ENCODE data around the gene TTC7B. TPM values are rescaled to one million over a fixed set of nuclear protein-coding genes. Genes with fewer than 3 reads are reported as not detected.

TTC7B gene
- total and polyA plus RNA-seq, 2 donors (not counting 1 experiment from before 2014, with no cell fraction given): 0.36 to 3.2 TPM

DNA sequence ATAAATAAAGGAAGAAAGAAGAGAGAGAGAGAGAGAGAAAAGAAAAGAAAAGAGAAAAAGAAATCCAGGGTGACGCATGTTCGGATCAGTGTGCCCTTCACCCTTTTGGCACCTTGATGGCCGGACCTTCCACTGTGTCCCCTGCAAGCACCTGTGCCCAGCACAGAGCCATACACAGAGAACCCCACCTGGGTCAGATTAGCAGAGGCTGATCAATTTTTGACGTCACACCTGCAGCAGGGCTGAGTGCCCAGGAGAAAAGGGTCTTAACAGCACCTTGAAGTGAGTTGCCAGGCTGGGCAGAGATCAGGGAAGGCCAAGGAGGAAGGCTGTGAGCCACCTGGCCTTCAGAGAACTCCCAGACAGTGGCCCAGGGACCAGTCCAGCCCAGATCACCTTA lies 305.0 kb downstream of the TTC7B start:
- no peak for ATAC-seq (ENCODE audit: low read depth)
- ChIA-PET POLR2A (no interaction called here), CTCF (interaction anchor here (0.6 kb wide), 1 partner anchor 155 kb away, joined by 3 read pairs; no protein-coding TSS in a partner anchor)
- Histone ChIP-seq H3K27ac (ENCODE audit: low read length in 2 of 2) (no peak overlapping the region), H2AFZ (ENCODE audit: insufficient read depth, low read depth, low read length, poor library complexity, severe bottlenecking) (no peak overlapping the region), H4K20me1 (ENCODE audit: control insufficient read depth, insufficient read depth, low read length, poor library complexity, severe bottlenecking) (no peaks in the 10 kb centered on the region), H3K4me1 (ENCODE audit: control insufficient read depth in 2 of 2, insufficient read depth in 2 of 2, low read length in 2 of 2) (no peaks in the 10 kb centered on the region), H3K4me2 (replicated peaks; ENCODE audit: low read depth, low read length, poor library complexity, severe bottlenecking) (no peak overlapping the region), H3K27me3 (replicated peaks in 1 of 4; ENCODE audit: control extremely low read depth in 1 of 4, control insufficient read depth in 3 of 4, insufficient read depth in 4 of 4, low read length in 3 of 4) (peaks cover 0 to 13% (median 0%) of the 10 kb centered on the region in 4 experiments), H3K36me3 (replicated peaks in 1 of 2; ENCODE audit: control extremely low read depth in 1 of 2, control insufficient read depth in 1 of 2, extremely low read depth in 1 of 2, insufficient read depth in 2 of 2, low read length in 1 of 2) (no peaks in the 10 kb centered on the region), H3K79me2 (ENCODE audit: control insufficient read depth, insufficient read depth, low read length) (no peaks in the 10 kb centered on the region), H3K9me3 (ENCODE audit: control extremely low read depth in 1 of 3, control insufficient read depth in 2 of 3, insufficient read depth in 1 of 3, low read length in 2 of 3) (peaks cover 0 to 3% (median 0%) of the 10 kb centered on the region in 3 donors), H3K9ac (ENCODE audit: low read length) (no peak overlapping the region), H3K4me3 (ENCODE audit: control extremely low read depth in 1 of 5, extremely low read depth in 1 of 5, insufficient read depth in 1 of 5, low read depth in 2 of 5, low read length in 4 of 5) (no peak overlapping the region)
- no peak for DNase-seq
- no peak overlapping the region for H3K27ac Mint-ChIP-seq
- WGBS (ENCODE audit: insufficient coverage): 80% methylated on average over 4 of the region's 4 CpGs
- intact Hi-C loops (cut with micrococcal nuclease): no loop called here
- no peaks in the 10 kb centered on the region for H3K4me1 Mint-ChIP-seq
- no peaks in the 10 kb centered on the region for H3K9me3 Mint-ChIP-seq (ENCODE audit: insufficient read depth)
- peaks cover 21% of the 10 kb centered on the region for H3K27me3 Mint-ChIP-seq
- no peak overlapping the region for H3K4me3 Mint-ChIP-seq
- TF ChIP-seq, protein P1, sequence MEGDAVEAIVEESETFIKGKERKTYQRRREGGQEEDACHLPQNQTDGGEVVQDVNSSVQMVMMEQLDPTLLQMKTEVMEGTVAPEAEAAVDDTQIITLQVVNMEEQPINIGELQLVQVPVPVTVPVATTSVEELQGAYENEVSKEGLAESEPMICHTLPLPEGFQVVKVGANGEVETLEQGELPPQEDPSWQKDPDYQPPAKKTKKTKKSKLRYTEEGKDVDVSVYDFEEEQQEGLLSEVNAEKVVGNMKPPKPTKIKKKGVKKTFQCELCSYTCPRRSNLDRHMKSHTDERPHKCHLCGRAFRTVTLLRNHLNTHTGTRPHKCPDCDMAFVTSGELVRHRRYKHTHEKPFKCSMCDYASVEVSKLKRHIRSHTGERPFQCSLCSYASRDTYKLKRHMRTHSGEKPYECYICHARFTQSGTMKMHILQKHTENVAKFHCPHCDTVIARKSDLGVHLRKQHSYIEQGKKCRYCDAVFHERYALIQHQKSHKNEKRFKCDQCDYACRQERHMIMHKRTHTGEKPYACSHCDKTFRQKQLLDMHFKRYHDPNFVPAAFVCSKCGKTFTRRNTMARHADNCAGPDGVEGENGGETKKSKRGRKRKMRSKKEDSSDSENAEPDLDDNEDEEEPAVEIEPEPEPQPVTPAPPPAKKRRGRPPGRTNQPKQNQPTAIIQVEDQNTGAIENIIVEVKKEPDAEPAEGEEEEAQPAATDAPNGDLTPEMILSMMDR (IDR thresholded peaks at IDR 0.05): no peak
- TF ChIP-seq EZH2 (IDR thresholded peaks at IDR 0.05; ENCODE audit: borderline replicate concordance, insufficient read depth, low read depth, low read length, poor library complexity, severe bottlenecking): no peak

DNA sequence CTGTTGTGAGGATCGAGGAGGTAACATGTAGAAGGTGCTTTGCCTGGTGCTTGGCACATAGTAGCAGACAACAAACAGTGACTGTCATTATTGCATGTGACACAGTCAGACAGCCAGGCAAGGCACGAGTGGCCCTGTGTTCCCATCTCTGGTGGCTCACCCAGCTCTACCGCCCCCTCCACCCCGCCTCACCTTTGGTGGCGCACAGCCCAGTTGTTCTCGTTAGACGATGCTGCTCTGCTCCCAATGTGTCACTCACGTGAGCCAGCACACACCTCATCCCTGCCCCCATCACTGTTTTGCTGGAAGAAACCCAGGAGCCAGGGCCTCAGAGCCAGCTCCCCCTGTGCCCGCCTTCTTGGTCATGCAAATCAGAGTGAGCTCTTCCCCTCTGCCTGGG lies 306.1 kb downstream of the TTC7B start:
- no peak for TF ChIP-seq EZH2 (IDR thresholded peaks at IDR 0.05; ENCODE audit: borderline replicate concordance, insufficient read depth, low read depth, low read length, poor library complexity, severe bottlenecking)
- TF ChIP-seq, protein P1 (IDR thresholded peaks at IDR 0.05): no peak
- intact Hi-C loops (cut with micrococcal nuclease): no loop called here
- POLR2A ChIA-PET: no interaction called here
- Mint-ChIP-seq H3K27me3 (peaks cover 21% of the 10 kb centered on the region), H3K27ac (no peak overlapping the region), H3K4me1 (no peaks in the 10 kb centered on the region), H3K9me3 (ENCODE audit: insufficient read depth) (no peaks in the 10 kb centered on the region), H3K4me3 (no peak overlapping the region)
- H3K79me2 ChIP-seq (ENCODE audit: control insufficient read depth, insufficient read depth, low read length): no peaks in the 10 kb centered on the region
- H2AFZ ChIP-seq (ENCODE audit: insufficient read depth, low read depth, low read length, poor library complexity, severe bottlenecking): no peak overlapping the region
- H3K27ac ChIP-seq (ENCODE audit: low read length in 2 of 2): no peak overlapping the region
- peaks cover 0 to 3% (median 0%) of the 10 kb centered on the region in 3 donors for H3K9me3 ChIP-seq (ENCODE audit: control extremely low read depth in 1 of 3, control insufficient read depth in 2 of 3, insufficient read depth in 1 of 3, low read length in 2 of 3)
- no peaks in the 10 kb centered on the region for H3K36me3 ChIP-seq (replicated peaks in 1 of 2; ENCODE audit: control extremely low read depth in 1 of 2, control insufficient read depth in 1 of 2, extremely low read depth in 1 of 2, insufficient read depth in 2 of 2, low read length in 1 of 2)
- ATAC-seq (ENCODE audit: low read depth) (no peak), DNase-seq (no peak)
- H3K4me1 ChIP-seq (ENCODE audit: control insufficient read depth in 2 of 2, insufficient read depth in 2 of 2, low read length in 2 of 2): no peaks in the 10 kb centered on the region
- H3K9ac ChIP-seq (ENCODE audit: low read length): no peak overlapping the region
- H3K4me3 ChIP-seq (ENCODE audit: control extremely low read depth in 1 of 5, extremely low read depth in 1 of 5, insufficient read depth in 1 of 5, low read depth in 2 of 5, low read length in 4 of 5): no peak overlapping the region
- H3K4me2 ChIP-seq (replicated peaks; ENCODE audit: low read depth, low read length, poor library complexity, severe bottlenecking): no peak overlapping the region
- CTCF ChIA-PET: no interaction called here
- no peaks in the 10 kb centered on the region for H4K20me1 ChIP-seq (ENCODE audit: control insufficient read depth, insufficient read depth, low read length, poor library complexity, severe bottlenecking)
- WGBS (ENCODE audit: insufficient coverage): 77% methylated on average over 9 of the region's 9 CpGs
- peaks cover 0 to 13% (median 0%) of the 10 kb centered on the region in 4 experiments for H3K27me3 ChIP-seq (replicated peaks in 1 of 4; ENCODE audit: control extremely low read depth in 1 of 4, control insufficient read depth in 3 of 4, insufficient read depth in 4 of 4, low read length in 3 of 4)
